Superior temporal gyrus (tissue), 1 donor: ENCODE results near the gene PLCG1.

ENCODE experiments used
- DNase-seq: peaks from one replicate; pipeline ENCODE4 v3.0.0-alpha.2; 2016; ENCODE audit errors: extremely low spot score

PLCG1 gene

DNA sequence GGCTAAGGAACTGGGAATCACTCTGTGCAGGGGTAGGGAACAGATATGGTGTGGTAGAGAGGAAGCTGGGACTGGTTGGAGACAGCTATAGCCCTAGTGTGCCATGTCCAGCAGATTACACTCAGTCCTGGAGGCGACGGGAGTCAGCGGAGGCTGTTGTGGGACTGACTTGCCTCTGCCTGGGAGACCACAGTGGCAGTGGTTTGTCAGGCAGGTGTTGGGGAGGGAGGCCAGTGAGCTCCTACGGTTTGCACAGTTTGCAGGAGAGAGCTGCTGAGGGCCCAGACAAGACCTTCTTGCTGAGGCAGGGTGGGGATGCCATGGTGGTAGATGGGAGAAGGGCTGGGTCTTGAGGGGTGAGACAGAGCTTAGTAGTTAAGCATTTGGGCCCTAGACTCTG lies 4.9 kb downstream of the PLCG1 start:
- DNase-seq, result no peak

DNA sequence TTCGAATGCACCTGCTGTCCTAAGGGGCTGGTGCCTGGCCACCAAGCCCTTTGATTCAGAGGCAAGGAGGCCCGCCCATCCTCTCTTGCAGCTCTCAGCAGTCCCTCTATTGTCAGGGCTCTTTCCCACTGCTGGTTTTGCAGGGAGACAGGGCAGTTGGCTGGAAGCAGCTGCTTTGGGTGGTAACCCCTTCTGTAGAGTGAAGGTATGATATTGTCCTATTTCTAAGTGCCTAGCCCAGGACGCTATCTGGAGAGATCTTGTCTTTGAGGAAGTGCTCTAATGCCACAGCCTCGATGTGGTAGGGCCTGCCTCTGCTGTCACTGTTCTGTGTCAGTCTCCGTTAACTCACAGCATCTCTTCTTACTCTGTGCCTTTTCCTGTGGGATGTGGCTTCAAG lies 5.6 kb downstream of the PLCG1 start:
- no peak for DNase-seq

DNA sequence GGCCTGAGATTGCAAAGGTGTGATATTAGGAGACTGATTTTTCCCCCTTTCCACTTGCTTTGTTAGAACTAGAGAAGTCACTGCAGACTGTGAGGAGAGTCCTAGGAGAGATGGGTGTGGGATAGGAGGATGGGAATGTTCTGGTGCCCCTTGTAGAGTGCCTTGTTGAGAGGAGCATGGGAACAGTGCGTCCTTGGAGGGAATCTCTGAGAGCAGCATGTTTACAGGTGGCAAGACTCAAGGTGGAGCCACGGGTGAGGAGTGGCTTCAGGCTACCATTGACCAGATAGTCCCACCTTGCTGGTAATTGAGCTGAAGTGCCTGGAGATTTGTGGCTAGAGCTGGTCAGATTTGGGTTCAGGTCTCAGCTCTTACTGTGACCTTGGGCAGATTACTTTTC lies 6.0 kb downstream of the PLCG1 start:
- DNase-seq, result no peak

DNA sequence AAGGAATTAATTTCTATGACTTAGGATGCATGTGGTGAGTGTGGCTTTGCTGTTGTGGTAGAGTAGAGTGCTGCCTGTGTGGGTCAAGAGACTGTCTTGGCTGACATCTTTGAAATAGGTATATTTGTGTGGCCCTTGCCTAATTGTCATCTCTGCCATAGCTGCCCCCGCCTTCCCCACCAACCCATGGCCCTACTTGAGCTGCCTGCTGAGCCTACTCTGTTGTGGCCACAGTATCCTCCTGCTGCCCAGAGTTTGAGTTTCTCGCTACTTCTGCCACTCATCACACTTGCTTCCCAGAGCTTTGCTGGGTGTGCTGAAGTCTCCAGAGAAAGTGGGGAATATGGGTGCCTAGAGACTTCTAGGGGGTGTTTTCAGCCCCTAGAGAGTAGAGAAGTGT lies 8.0 kb downstream of the PLCG1 start:
- no peak for DNase-seq

DNA sequence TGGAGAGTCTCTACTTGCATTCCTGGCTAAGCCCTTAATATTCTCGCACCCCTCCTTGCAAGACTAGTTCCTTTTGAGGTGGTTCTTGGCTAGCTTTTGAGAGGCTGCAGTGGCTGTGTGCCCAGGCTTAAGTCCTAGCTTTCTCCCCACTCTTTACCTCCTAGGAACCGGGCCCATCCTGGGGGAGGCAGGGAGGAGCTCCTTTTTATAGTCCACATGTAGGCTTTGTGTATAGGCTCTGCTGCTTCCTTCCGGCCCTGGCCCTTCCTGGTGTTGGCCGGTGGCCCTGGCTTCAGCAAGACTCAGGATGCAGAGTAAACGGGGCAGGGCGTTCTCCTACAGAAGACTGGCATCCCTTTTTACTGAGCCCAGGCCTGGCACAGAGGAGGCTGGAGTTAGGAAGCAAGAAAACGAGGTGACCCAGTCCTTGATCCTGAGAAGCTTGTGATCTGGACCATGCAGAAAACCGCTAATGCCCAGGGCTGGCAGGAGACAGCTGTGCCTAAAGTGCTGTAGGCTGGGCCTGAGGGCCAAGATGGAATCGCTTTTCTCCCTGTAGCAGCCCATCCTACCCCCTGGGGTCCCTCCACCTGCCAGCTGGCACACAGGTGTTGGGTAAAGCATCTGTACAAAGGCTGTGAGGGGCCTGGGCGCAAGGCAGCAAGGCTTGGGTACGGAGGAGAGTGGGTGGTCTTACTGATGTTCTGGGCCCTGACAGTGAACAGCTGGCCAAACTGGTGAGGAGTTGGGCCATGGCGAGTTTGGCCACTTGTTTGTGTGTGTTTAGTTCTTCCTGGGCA lies 8.7 kb downstream of the PLCG1 start:
- peak; percentile 50 for DNase-seq

DNA sequence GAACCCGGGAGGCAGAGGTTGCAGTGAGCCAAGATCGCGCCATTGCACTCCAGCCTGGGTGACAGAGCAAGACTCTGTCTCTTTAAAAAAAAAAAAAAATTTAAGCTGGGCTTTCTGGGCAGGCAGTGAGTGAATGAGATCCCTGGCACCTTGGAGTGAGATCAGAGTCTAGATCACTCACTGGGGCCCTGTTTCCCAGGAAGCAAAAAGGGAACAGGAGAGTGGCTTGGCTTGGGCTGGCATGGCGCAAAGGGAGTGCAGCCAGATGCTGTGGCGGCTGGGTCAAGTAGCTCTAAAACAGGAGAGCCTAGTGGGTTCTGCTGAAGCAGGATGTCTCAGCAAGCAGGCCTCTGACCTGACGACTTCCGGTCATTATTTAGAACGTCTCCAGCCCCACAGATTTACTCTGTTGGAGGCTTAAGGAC lies 10.4 kb downstream of the PLCG1 start:
- DNase-seq, result no peak

DNA sequence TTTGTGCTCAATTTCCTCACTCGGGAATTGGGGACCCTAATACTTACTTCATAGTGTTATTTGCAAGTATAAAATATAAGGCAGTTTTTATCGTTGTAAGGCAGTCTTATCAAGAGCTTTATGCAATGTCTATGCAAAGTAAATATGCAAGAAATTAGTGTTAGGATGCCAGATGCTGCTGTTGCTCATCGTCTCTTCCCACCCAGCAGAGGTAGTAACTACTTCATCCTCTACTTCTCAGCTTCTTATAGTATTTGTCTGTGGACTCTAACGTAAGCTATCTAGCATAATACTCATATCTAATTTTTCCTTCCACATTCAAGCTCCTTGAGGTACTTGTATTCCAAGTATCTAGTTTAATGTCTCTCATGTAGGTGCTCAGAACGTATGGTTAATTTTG lies 11.6 kb downstream of the PLCG1 start:
- DNase-seq, result no peak

DNA sequence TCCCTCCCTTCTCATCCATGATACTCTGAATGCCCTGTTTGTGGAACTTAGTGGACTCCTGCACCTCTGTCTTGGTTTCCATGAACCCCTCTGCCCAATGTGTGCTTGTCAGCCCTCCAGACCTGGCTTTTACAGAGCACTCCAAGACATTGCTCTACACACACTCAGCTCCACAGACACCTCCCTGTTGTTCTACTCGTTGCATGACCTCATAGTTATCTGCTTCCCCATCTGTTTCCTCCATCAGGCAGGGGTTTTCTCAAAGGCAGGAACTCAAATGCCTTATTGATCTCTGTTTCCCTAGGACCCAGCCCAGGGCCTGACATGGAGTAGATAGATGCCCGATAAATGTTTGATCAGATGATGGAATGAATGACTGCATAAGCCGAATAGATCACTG lies 13.3 kb downstream of the PLCG1 start:
- no peak for DNase-seq

DNA sequence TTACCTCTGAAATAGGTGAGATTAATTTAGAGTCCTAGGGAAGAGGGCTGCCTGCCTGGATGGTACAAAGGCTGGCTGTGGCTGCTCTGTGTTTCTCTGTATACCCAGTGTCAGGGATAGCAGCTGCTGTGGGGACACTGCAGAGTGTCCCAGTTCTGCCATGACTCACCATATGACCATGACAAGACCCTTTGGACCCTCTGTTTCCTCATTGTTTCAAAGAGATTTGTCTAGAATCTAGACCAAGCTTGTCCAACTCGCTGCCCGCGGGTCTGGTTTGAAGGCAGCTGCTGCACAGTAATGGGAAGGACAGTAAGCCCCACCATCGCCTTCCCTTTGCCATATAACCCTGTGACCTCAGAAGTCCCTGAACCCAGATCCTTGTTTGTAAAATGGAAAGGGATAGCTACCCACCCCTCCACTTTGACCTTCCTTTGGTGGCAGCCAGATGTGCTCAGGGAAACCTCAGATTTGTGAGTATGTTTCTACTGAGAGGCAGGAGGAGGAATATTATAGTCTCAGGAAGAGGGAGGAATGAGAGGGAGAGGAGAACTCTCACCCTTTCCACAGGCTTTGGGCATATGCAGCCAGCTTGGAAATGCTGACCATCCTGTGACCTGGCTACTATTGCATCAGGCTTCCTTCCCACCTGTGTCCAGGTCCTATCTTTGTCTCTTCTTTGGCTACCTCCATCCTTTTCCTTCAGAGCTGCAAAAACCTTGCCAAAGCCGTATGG lies 14.0 kb downstream of the PLCG1 start:
- DNase-seq, result no peak

DNA sequence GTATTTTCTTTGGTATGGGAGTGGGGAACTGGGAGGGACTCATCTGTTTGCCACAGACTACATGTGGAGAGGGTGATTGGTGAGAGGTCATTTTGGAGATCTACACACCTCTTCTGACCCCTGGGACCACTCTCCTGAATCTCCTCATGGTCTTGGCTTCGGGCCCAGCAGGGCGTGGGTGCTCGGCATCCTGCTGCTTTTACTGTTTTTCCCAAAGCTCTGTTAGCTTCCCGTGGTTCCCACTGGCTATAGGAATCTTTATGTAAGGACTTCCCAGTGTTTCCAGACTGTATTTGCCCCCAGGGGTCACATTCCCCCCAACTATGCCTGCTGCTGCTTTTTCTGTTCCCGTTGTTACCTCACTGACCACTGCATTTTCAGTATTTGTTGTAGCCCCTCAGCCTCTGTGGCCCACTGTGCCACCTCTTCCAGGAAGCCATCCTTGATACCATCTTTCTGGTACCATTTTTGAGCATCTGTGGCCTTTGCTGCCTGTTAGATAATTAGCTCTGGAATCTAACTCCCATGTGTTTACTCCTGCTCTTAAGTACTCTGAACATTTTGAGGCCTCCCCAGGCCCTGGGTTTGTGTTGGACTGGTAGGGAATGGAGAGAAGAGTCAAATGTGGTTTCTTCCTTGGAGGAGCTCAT lies 14.9 kb downstream of the PLCG1 start:
- no peak for DNase-seq

DNA sequence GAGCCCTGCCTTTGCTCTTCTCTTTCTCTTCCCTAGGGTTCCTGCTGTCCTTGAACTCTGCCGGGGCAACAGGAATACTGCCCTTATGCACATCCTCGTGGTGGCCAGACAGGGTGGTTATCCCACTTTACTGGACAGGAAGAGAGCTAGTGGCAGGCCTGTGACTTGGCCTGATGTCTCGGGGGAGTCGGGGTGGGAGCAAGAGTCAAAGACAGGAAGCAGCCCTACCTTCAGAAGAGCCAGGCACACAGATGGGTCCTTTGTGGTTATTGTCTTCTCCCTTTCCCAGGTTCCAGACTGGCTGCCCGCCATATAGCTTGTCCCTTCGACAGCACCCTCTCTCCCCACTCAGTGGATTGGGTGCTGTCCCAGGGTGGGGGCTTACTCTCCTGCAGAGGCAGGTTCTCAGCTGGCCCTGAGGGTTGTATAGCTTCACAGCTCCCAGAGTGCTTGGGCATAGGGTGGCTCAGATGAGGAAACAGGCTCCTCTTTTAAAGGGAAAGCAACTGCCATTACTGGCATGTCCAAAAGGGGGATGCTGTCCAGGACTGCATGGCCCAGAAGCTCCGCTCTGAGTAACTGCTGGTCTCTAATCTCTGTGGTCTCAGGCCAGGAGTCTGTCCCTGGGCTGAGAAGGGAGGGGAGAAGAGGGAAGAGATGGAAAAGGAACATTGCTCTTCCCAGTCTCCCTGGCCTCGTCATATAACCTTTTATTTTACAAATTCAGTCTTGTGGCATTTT lies 17.3 kb downstream of the PLCG1 start:
- DNase-seq, result no peak

DNA sequence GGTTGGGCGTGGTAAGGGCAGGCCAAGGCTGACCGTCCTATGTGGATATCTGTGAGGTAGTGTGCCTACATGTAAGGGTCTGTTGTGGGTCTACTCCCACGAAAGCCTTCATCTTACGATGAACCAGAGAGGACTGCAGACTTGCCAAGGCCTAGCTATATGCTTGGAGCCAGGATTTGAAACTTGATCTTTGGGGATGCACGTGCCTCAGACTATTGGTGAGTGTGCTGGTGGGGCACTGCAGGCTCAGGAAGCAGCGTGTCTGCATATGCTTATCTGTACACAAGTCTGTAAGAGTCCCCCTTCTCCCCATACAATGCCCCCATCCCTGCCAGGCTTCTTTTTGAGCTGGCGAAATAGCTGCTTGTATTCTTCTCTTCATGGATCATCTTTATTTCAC lies 17.9 kb downstream of the PLCG1 start:
- no peak for DNase-seq

DNA sequence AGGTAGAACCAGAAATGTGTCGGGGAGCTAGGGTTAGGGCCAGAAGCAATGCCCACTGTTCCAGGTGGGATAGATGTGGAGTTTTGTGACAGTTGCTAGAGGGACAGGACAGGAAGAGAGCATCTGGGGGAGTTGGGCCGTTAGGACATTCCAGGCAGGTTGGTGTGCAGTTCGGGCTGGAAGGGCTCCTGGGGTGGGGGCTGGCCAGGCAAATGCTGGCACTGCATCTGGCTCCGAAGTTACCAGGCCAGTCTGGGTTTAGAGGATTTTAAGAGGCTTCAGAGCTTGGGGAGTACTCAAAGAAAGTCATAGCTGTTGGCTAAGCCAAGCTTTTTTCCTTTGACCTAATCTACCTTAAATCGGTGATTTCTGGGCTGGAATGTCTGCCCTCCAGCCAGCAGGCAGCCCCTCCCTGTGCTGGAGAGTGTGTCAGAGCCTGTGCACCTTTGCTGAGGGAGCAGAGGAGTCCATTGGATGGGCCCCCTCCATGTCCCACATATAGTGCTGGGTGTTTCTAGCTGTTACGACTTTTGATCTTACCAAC lies 20.8 kb downstream of the PLCG1 start:
- DNase-seq, result no peak

DNA sequence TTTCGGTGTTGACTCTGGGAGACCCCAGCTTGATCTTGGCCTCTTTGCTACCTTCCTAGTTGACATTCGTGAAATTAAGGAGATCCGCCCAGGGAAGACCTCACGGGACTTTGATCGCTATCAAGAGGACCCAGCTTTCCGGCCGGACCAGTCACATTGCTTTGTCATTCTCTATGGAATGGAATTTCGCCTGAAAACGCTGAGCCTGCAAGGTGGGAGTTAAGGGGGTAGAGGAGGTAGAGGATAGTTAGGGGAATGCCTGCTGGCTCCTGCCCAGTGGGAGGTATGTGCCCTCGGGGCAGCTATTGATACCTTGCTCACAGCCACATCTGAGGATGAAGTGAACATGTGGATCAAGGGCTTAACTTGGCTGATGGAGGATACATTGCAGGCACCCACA lies 22.2 kb downstream of the PLCG1 start:
- no peak for DNase-seq

DNA sequence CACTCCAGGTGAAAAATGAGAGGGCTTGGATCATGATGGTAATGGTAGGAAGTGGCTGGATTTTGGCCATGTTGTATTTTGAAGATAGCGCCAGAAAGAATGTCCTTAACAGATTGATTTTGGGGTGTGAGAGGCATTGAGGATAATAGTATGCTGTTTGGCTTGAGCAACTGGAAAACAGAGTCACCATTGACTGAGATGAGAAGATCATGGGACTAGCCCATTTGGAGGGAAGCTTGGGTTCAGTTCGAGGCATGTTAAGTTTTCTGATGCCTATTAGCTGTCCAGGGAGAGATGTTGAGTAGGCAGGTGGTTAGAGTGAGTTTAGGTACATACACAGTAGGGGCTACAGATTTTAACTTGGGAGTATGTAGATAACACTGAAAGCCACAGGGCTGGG lies 23.3 kb downstream of the PLCG1 start:
- DNase-seq, result no peak

DNA sequence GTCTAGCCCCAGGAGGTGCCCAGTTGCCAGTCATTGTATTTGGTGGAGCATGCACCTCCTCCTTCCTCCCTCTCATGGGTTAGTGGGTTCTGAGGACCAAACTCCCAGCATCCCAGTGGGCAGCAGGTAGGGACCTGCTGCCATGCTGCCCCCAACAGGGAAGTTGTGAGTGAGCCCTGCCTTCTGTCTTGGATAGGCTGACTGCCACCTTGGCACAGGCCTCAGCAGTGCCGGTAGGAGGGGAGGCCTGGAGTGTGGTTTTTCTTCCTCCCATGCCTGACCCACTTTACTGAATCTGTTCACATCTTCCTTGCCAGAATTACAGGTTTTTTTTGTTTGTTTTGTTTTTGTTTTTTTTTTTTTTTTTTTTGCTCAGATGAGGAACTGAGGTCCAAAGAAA lies 24.5 kb downstream of the PLCG1 start:
- DNase-seq, result no peak

DNA sequence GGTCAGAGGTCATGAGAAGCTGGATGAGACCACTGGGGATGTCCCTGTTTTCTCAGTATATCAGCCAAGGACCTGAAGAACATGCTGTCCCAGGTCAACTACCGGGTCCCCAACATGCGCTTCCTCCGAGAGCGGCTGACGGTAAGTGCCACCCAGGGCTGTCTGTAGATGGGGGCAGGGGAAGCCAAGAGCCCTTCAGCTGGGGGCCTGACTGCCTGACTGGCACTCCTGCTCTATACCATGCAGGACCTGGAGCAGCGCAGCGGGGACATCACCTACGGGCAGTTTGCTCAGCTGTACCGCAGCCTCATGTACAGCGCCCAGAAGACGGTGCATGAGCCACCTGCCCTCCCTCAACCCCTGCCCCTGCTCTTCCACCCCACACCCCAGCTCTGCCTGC lies 25.1 kb downstream of the PLCG1 start:
- DNase-seq, result no peak

DNA sequence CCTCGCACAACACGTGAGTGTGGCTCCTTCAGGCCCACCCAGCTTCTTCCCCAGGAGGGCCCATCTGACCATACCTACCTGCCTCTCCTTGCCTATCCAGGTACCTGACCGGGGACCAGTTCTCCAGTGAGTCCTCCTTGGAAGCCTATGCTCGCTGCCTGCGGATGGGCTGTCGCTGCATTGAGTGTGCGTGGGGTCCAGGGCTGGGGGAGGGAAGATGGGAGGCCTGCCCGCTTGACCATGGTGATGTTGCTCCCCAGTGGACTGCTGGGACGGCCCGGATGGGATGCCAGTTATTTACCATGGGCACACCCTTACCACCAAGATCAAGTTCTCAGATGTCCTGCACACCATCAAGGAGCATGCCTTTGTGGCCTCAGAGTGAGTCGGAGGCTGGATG lies 26.5 kb downstream of the PLCG1 start:
- no peak for DNase-seq

DNA sequence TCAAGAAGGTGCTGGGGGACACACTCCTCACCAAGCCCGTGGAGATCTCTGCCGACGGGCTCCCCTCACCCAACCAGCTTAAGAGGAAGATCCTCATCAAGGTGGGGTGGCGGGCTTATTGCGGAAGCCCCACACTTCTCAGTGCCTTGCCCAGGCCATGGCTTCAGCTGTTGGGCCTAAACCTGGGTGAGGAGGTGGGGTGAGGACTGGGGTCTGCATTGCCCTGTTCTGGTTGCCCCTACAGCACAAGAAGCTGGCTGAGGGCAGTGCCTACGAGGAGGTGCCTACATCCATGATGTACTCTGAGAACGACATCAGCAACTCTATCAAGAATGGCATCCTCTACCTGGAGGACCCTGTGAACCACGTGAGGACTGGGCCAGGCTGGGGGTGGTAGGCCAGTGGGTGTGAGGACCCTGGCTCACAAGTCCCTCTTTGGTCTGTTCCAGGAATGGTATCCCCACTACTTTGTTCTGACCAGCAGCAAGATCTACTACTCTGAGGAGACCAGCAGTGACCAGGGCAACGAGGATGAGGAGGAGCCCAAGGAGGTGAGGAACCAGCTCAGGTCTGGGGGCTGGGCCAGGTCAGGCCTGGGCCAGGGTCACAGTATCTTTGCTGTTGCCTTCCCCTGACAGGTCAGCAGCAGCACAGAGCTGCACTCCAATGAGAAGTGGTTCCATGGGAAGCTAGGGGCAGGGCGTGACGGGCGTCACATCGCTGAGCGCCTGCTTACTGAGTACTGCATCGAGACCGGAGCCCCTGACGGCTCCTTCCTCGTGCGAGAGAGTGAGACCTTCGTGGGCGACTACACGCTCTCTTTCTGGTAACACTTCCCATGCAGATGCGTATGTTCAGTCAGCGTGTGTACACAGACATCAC lies 27.9 kb downstream of the PLCG1 start:
- DNase-seq, result no peak

DNA sequence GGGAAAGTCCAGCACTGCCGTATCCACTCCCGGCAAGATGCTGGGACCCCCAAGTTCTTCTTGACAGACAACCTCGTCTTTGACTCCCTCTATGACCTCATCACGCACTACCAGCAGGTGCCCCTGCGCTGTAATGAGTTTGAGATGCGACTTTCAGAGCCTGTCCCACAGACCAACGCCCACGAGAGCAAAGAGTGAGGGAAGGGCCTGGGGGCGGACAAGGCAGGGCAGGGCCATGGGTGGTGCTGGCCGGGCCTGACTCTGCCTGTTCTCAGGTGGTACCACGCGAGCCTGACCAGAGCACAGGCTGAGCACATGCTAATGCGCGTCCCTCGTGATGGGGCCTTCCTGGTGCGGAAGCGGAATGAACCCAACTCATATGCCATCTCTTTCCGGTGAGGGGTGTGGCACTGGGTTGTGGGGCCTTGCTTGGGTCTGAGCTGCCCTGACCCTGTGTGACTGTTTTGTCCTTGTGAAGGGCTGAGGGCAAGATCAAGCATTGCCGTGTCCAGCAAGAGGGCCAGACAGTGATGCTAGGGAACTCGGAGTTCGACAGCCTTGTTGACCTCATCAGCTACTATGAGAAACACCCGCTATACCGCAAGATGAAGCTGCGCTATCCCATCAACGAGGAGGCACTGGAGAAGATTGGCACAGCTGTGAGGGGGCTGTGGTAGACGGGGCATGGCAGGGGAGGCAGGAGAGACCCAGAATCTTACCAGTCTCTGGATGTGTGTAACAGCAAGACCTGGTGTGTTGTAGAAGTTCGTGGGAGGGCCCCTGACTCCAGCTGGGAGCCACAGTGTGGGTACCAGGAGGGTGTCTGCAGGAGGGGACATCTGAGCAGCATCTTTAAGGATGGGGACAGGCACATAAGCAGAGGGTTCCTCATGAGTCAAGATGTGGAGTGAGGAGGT lies 29.1 kb downstream of the PLCG1 start:
- no peak for DNase-seq
